ENCODE data around the gene SFRP4.
A peak's percentile ranks its signal among the peaks of the same experiment; 100 is the strongest.

The SFRP4 gene

DNA sequence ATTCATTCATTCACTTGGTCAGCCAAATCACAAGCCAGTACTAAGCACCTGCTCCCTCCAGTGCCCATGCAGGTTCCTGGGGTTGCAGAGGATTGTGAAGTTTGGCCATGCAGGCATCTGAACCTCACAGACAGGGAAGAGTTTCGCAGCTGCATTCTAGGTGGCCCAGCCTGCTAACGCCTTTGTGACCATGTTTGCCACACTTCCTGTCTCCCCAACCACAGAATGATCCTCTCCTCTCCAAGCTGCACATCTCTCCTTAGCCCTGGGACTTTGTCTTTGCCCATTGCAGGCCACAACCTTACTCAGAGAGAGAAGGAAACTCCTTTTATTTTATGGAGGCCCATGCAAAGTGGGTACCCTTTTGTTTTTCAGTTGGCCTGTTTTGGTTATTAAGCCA, 35.6 kb upstream of the SFRP4 start:
- no peak overlapping the region for H3K4me3 ChIP-seq (ENCODE audit: low read depth, low read length)
- TF ChIP-seq, protein P1, sequence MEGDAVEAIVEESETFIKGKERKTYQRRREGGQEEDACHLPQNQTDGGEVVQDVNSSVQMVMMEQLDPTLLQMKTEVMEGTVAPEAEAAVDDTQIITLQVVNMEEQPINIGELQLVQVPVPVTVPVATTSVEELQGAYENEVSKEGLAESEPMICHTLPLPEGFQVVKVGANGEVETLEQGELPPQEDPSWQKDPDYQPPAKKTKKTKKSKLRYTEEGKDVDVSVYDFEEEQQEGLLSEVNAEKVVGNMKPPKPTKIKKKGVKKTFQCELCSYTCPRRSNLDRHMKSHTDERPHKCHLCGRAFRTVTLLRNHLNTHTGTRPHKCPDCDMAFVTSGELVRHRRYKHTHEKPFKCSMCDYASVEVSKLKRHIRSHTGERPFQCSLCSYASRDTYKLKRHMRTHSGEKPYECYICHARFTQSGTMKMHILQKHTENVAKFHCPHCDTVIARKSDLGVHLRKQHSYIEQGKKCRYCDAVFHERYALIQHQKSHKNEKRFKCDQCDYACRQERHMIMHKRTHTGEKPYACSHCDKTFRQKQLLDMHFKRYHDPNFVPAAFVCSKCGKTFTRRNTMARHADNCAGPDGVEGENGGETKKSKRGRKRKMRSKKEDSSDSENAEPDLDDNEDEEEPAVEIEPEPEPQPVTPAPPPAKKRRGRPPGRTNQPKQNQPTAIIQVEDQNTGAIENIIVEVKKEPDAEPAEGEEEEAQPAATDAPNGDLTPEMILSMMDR (IDR thresholded peaks at IDR 0.05; ENCODE audit: insufficient read depth, low read depth, low read length, missing control alignments): no peak
- no peak for DNase-seq (ENCODE audit: low read depth)

DNA sequence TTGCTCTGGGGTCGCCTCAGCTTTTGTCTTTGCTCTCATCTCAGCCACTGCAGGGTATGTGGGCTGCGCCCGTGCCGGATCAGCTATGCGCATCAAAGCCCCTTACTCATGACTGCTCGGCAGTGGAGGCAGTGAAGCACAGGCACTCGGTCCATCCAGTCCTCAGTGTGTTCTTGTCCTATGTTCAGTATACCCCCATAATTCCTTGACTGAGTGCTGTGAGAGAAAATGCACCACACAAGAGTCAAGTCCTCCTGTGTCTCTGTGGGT, 31.3 kb upstream of the SFRP4 start:
- TF ChIP-seq, protein P1 (IDR thresholded peaks at IDR 0.05; ENCODE audit: insufficient read depth, low read depth, low read length, missing control alignments): no peak
- DNase-seq (ENCODE audit: low read depth): no peak
- H3K4me3 ChIP-seq (ENCODE audit: low read depth, low read length): no peak overlapping the region

DNA sequence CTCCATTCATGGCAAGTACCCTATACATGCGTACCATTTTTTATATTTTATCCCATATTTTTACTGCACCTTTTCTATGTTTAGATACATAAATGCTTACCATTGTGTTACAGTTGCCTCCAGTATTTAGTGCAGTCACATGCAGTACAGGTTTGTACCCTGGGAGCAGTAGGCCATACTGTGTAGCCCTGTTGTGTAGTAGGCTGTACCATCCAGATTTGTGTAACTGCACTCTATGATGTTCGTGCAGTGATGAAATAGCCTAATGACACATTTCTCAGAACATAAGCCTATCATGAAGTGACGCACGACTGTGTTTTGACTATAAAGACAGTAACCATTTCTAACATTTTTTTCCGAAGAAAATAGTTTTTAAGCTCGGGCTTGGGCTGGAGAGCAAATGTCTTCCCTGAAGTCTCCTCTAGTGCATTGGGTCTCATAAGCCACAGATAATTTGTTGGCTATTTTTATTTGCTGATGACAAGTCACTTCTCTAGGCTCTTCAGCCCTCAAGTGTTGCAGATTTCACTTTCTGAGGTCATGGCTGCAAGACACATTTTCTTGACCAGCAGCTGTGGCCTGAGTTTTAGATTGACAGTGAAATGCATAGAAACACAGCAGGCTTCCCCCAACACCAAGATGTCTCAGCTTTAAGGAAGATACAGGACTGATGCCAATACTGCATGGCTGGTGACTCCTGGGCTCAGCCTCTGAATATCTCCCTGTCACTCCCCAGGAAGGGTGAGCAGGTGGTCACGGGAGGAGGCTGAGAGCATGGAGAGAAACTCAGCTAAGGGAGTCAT, 30.7 kb upstream of the SFRP4 start:
- no peak overlapping the region for H3K4me3 ChIP-seq (ENCODE audit: low read depth, low read length)
- no peak for DNase-seq (ENCODE audit: low read depth)
- TF ChIP-seq, protein P1 (IDR thresholded peaks at IDR 0.05; ENCODE audit: insufficient read depth, low read depth, low read length, missing control alignments): no peak

DNA sequence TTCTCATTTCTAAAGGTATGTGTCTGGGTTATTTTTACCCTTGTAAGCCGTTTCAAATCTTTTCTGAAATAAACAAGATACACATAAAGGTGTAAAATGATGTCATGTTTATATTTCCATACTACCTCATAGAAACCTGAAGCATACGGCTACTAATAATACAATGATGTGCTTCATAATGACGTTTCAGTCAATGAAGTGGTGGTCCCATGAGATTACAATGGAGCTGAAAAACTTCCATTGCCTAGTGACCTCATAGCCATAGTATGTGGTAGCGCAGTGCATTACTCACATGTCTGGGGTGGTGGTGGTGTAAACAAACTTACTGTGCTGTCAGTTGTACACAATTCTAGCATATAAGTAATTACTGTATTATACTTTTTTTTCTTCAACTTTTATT, 28.7 kb upstream of the SFRP4 start:
- no peak overlapping the region for H3K4me3 ChIP-seq (ENCODE audit: low read depth, low read length)
- DNase-seq (ENCODE audit: low read depth): no peak
- TF ChIP-seq, protein P1 (IDR thresholded peaks at IDR 0.05; ENCODE audit: insufficient read depth, low read depth, low read length, missing control alignments): no peak

DNA sequence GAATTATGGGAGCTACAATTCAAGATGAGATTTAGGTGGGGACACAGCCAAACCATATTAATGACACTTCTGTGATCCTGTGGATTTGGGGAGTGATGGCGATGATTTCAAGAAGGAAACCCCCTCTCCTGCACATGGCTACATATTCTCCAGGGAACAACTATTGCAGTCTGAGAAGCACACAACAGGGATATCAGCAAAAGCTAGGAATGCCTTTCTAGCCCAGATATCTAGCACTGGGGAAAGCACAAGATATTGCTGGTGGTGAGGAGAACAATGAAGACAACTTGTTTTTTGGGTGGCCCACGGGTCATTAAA, 28.1 kb upstream of the SFRP4 start:
- H3K4me3 ChIP-seq (ENCODE audit: low read depth, low read length): no peak overlapping the region
- TF ChIP-seq, protein P1 (IDR thresholded peaks at IDR 0.05; ENCODE audit: insufficient read depth, low read depth, low read length, missing control alignments): no peak
- DNase-seq (ENCODE audit: low read depth): no peak

DNA sequence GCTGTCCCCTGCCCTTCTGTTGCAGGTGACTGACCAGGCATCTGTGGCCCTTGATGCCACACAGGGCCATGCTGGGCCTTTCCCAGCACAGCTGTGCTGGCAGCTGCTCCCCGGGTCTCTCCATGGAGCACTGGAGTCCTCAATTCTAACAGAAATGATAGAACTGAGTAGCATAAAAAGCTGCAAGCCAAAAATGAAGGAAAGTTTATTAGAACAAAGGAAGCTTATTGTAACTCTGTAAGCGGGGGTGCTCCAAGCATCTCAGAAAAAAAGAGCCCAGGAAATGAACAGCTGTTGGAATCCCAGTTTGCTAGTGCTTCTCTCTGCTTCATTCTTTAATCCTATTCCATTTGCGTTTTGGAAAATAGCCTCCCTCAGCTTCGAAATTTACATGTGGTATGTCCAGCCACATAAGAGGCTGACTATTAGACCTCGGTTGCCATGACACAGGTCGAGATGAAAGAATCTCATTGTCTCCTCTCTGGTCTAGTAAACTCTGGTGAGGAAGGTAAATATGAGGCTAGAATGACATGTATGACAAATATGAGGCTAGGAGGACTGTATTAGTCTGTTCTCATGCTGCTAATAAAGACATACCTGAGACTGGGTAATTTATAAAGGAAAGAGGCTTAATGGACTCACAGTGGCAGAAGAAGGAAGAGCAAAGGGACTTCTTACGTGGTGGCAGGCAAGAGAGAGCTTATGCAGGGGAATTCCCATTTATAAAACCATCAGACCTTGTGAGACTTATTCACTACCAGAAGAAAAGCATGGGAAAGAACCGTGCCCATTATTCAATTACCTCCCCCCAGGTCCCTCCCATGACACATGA, 27.5 kb upstream of the SFRP4 start:
- no peak overlapping the region for H3K4me3 ChIP-seq (ENCODE audit: low read depth, low read length)
- DNase-seq (ENCODE audit: low read depth): peak; percentile 42
- TF ChIP-seq, protein P1 (IDR thresholded peaks at IDR 0.05; ENCODE audit: insufficient read depth, low read depth, low read length, missing control alignments): no peak

Measured in GM12865 (cell line).